HepG2 (cell line): ENCODE results near the gene GNG7. TPM values are rescaled to one million over a fixed set of nuclear protein-coding genes. Genes with fewer than 3 reads are reported as not detected.

Experiments
- HBP1 ChIP-seq: IDR thresholded peaks from 2 replicates; pipeline ENCODE4 v1.6.1; 2016; ENCODE audit warnings: low read depth, control low read depth
- KIAA2018 ChIP-seq: sonication (generic); formaldehyde crosslinking; IDR thresholded peaks from 2 replicates; pipeline ENCODE4 v1.5.0; 2020; ENCODE audit warnings: mild to moderate bottlenecking, missing genetic modification reagents, borderline replicate concordance
- MLX ChIP-seq: IDR thresholded peaks from 2 replicates; pipeline ENCODE4 v1.6.1; 2016
- NFE2 ChIP-seq: sonication (generic); formaldehyde crosslinking; IDR thresholded peaks from 2 replicates; pipeline ENCODE4 v1.4.0; 2020; ENCODE audit warnings: missing genetic modification reagents
- NR2F6 ChIP-seq, 2 experiments: IDR thresholded peaks; 2 replicates each; pipeline ENCODE4 v1.6.1; 2016; ENCODE audit warnings: antibody characterized with exemption in 1 of 2, mild to moderate bottlenecking in 1 of 2
- SMAD1 ChIP-seq: sonication (generic); formaldehyde crosslinking; IDR thresholded peaks from 2 replicates; pipeline ENCODE4 v1.4.0; 2020; ENCODE audit warnings: missing genetic modification reagents, low read depth, mild to moderate bottlenecking, borderline replicate concordance
- TEF ChIP-seq: sonication (generic); formaldehyde crosslinking; IDR thresholded peaks from 2 replicates; pipeline ENCODE4 v1.5.0; 2020; ENCODE audit warnings: missing genetic modification reagents
- ZNF335 ChIP-seq: sonication (generic); formaldehyde crosslinking; IDR thresholded peaks from 2 replicates; pipeline ENCODE4 v1.4.0; 2020; ENCODE audit warnings: missing genetic modification reagents
- ZNF512B ChIP-seq: sonication (generic); formaldehyde crosslinking; IDR thresholded peaks from 2 replicates; pipeline ENCODE4 v1.5.1; 2020; ENCODE audit warnings: missing genetic modification reagents, mild to moderate bottlenecking, borderline replicate concordance
- ZNF558 ChIP-seq: sonication (generic); formaldehyde crosslinking; IDR thresholded peaks from 2 replicates; pipeline ENCODE4 v1.9.0; 2022; ENCODE audit warnings: mild to moderate bottlenecking, missing genetic modification reagents, borderline replicate concordance
- ZNF784 ChIP-seq: sonication (generic); formaldehyde crosslinking; IDR thresholded peaks from 2 replicates; pipeline ENCODE4 v1.5.1; 2020; ENCODE audit warnings: missing genetic modification reagents, mild to moderate bottlenecking, borderline replicate concordance
- polyA plus RNA-seq, 8 experiments: library from polyadenylated mRNA; depleted of rRNA in 3 of 8; stranded (reverse) in 7 of 8; unstranded in 1 of 8; fragments of >200 nt; fragmentation: Illumina TruSeq in 4 of 8; extraction: Trizol in 4 of 8; gene quantifications; 2 replicates each; pipeline versions ENCODE4 v1.2.1 to v1.2.3, GENCODE V29; 2011 to 2016; ENCODE audit warnings: low read depth in 4 of 8, missing spikeins in 1 of 8, mixed read lengths in 1 of 8; ENCODE audit not compliant: insufficient read depth in 1 of 8
- total RNA-seq, 5 experiments: library from RNA; depleted of rRNA; stranded (reverse); fragments of >200 nt; fragmentation: Illumina TruSeq; extraction: Trizol; gene quantifications; 2 replicates each; pipeline ENCODE4 v1.2.3, GENCODE V29; 2016; ENCODE audit warnings: low read depth in 1 of 5

GNG7 gene
- total and polyA plus RNA-seq, 2 of the 13 experiments (the other 11 are each of a cell fraction or from before 2014, with no cell fraction given), result 1.4 to 3.3 TPM

- TF ChIP-seq KIAA2018 (CRISPR knock-in tag), result no peak
- peak; percentile 84 for TF ChIP-seq MLX (CRISPR knock-in tag)
- peak; percentile 65 for TF ChIP-seq NFE2 (CRISPR knock-in tag)
- TF ChIP-seq SMAD1 (CRISPR knock-in tag), result no peak
- peak; percentile 84; the same call in 1 of the 2 replicates for TF ChIP-seq TEF (CRISPR knock-in tag)
- TF ChIP-seq HBP1 (CRISPR knock-in tag), result peak; percentile 99
- TF ChIP-seq ZNF558, result peak; percentile 82; the same call in 1 of the 2 replicates
- peak; percentile 36; the same call in 1 of the 2 replicates for TF ChIP-seq NR2F6 (IDR thresholded peaks at IDR 0.05)
- TF ChIP-seq NR2F6 (CRISPR knock-in tag; IDR thresholded peaks at IDR 0.05), result peak; percentile 71
- TF ChIP-seq ZNF784 (CRISPR knock-in tag), result peak; percentile 96; the same call in 1 of the 2 replicates
- peak; percentile 97 for TF ChIP-seq ZNF335 (CRISPR knock-in tag)
- TF ChIP-seq ZNF512B (CRISPR knock-in tag), result no peak
These were observed 37.3 kb upstream of the GNG7 start, which contains the start of gene SLC39A3 (continued) for GRCh38 chr19:2739602-2740313.
